Lower leg skin (tissue), 3 donors: ENCODE data around the gene RBM3.

Experiments
- POLR2A ChIP-seq, 2 donors: fragments of 450-650 bp; IDR thresholded peaks; one replicate each; pipeline ENCODE4 v1.6.1; 2016 to 2017; ENCODE audit warnings: antibody characterized with exemption in 2 of 2, mild to moderate bottlenecking in 1 of 2, moderate library complexity in 1 of 2
- TF ChIP-seq, protein P1 (sequence below), 3 donors: fragments of 450-650 bp; IDR thresholded peaks; one replicate each; pipeline ENCODE4 v1.5.1; 2016; ENCODE audit warnings: antibody characterized with exemption in 3 of 3, mild to moderate bottlenecking in 3 of 3, moderate library complexity in 2 of 3

DNA sequence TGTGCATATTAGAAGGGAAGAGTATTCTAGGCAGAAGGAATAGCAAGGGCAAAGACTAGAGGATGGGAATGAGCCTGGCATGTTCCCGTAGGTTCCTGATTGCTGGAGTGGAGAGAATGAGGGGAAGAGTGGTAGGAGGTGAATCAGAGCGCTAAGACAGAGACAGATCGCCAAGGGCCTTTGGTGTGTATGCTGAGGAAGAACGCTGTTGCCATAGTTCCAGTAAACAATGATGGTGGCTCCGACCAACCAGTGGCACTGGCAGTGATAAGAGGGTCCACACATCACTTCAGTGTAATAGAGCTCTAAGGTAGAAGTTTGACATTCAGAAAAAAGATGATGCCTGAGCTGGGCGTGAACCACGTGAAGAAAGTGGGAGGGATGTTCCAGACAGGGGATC lies 33.8 kb upstream of the RBM3 start:
- TF ChIP-seq, protein P1, sequence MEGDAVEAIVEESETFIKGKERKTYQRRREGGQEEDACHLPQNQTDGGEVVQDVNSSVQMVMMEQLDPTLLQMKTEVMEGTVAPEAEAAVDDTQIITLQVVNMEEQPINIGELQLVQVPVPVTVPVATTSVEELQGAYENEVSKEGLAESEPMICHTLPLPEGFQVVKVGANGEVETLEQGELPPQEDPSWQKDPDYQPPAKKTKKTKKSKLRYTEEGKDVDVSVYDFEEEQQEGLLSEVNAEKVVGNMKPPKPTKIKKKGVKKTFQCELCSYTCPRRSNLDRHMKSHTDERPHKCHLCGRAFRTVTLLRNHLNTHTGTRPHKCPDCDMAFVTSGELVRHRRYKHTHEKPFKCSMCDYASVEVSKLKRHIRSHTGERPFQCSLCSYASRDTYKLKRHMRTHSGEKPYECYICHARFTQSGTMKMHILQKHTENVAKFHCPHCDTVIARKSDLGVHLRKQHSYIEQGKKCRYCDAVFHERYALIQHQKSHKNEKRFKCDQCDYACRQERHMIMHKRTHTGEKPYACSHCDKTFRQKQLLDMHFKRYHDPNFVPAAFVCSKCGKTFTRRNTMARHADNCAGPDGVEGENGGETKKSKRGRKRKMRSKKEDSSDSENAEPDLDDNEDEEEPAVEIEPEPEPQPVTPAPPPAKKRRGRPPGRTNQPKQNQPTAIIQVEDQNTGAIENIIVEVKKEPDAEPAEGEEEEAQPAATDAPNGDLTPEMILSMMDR (IDR thresholded peaks at IDR 0.05) = no peak
- no peak for TF ChIP-seq POLR2A (IDR thresholded peaks at IDR 0.05)
